Activated CD8-positive, alpha-beta T cell treated with anti-CD3 and anti-CD28 coated beads for 36 hours (primary cell): ENCODE data around the gene KCNH2. TPM values are rescaled to one million over a fixed set of nuclear protein-coding genes. Genes with fewer than 3 reads are reported as not detected.

ENCODE experiments used
- ATAC-seq: fragments of 200-7000 bp; cut with Tn5 transposase; one replicate; pipeline ENCODE4 v1.10.0; 2021; ENCODE audit warnings: mild to moderate bottlenecking, moderate library complexity
- CTCF ChIA-PET: fragments of 350-600 bp; sonication (Branson Sonifier 250); formaldehyde crosslinking; loops from one replicate; lab custom pipeline; 2021; ENCODE audit warnings: antibody characterized with exemption; lab: Charles Lee
- POLR2A ChIA-PET: fragments of 350-600 bp; sonication (Branson Sonifier 250); formaldehyde crosslinking; loops from one replicate; lab custom pipeline; 2021; ENCODE audit warnings: antibody characterized with exemption; lab: Charles Lee
- DNase-seq: peaks from one replicate; pipeline ENCODE4 v3.0.0-alpha.2; 2020
- H3K27ac Mint-ChIP-seq: one replicate; pipeline ENCODE4 v1.8.0; 2021; ENCODE audit warnings: mild to moderate bottlenecking, mixed read lengths
- H3K27me3 Mint-ChIP-seq: one replicate; pipeline ENCODE4 v1.8.0; 2021; ENCODE audit warnings: mixed read lengths
- H3K36me3 Mint-ChIP-seq: one replicate; pipeline ENCODE4 v1.8.0; 2021; ENCODE audit warnings: low read depth, mixed read lengths
- H3K4me1 Mint-ChIP-seq: one replicate; pipeline ENCODE4 v1.8.0; 2021; ENCODE audit warnings: low read depth, mixed read lengths
- H3K4me3 Mint-ChIP-seq: one replicate; pipeline ENCODE4 v1.8.0; 2021; ENCODE audit warnings: mild to moderate bottlenecking, moderate library complexity, mixed read lengths
- H3K9me3 Mint-ChIP-seq: one replicate; pipeline ENCODE4 v1.8.0; 2021; ENCODE audit warnings: mixed read lengths
- intact Hi-C: fragments of 100-400 bp; cut with micrococcal nuclease; formaldehyde crosslinking; loops from one replicate; pipeline ENCODE4 v1.10.0; 2022
- total RNA-seq, 2 experiments: library from RNA; stranded (reverse); gene quantifications; one replicate each; pipeline ENCODE4 v1.2.3, GENCODE V29; 2021
- TF ChIP-seq, protein P1 (sequence below): fragments of 200-600 bp; IDR thresholded peaks from one replicate; pipeline ENCODE4 v1.8.0; 2022; ENCODE audit warnings: antibody characterized with exemption, mild to moderate bottlenecking

Gene KCNH2
- total RNA-seq, 2 experiments from 2014 or later = 0.23 to 0.29 TPM

DNA sequence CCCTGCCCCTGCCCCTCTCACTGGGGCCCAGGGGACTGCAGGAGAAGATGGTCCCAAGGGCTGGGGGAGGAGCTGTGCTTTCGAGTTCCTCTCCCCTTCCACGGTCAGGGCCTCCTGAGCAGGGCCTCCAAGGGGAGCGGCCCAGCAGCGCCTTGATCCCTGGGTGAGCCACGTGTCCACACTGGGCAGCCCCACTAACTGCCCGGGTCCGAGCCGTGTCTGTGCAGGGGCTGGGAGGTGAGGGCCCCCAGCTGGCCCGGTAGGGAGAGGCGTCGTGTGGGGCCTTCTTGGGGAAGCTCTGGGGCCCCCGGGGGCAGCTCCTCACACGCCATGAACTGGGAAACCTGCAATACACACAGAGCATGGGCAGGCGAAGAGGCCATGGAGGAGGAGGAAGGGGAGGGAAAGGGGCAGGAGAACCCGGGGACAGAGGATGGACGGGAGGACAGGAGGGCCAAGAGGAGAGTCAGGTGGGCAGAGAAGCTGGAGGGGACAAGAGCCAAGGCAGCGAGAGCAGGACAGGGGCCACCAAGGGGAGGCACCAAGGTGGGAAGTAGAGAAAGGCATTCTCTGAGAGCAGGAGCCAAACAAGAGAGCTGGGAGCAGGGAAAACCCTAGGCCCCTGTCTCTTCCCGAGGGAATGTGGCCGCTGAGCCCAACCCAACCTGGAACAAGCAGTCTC, 32.8 kb downstream of the KCNH2 start:
- TF ChIP-seq, protein P1, sequence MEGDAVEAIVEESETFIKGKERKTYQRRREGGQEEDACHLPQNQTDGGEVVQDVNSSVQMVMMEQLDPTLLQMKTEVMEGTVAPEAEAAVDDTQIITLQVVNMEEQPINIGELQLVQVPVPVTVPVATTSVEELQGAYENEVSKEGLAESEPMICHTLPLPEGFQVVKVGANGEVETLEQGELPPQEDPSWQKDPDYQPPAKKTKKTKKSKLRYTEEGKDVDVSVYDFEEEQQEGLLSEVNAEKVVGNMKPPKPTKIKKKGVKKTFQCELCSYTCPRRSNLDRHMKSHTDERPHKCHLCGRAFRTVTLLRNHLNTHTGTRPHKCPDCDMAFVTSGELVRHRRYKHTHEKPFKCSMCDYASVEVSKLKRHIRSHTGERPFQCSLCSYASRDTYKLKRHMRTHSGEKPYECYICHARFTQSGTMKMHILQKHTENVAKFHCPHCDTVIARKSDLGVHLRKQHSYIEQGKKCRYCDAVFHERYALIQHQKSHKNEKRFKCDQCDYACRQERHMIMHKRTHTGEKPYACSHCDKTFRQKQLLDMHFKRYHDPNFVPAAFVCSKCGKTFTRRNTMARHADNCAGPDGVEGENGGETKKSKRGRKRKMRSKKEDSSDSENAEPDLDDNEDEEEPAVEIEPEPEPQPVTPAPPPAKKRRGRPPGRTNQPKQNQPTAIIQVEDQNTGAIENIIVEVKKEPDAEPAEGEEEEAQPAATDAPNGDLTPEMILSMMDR = no peak
- POLR2A ChIA-PET = interaction anchor here (1.2 kb wide), 1 partner anchor 16 kb away, joined by 4 read pairs; no protein-coding TSS in a partner anchor
- Mint-ChIP-seq H3K4me3 (no peak overlapping the region), H3K36me3 (no peaks in the 10 kb centered on the region), H3K27me3 (peaks cover 7% of the 10 kb centered on the region), H3K27ac (no peak overlapping the region), H3K9me3 (no peaks in the 10 kb centered on the region), H3K4me1 (peaks cover 19% of the 10 kb centered on the region)
- intact Hi-C loops = no loop called here
- CTCF ChIA-PET = interaction anchor here (1.0 kb wide), 1 partner anchor 47 kb away, joined by 3 read pairs; no protein-coding TSS in a partner anchor
- DNase-seq (no peak), ATAC-seq (no peak)

DNA sequence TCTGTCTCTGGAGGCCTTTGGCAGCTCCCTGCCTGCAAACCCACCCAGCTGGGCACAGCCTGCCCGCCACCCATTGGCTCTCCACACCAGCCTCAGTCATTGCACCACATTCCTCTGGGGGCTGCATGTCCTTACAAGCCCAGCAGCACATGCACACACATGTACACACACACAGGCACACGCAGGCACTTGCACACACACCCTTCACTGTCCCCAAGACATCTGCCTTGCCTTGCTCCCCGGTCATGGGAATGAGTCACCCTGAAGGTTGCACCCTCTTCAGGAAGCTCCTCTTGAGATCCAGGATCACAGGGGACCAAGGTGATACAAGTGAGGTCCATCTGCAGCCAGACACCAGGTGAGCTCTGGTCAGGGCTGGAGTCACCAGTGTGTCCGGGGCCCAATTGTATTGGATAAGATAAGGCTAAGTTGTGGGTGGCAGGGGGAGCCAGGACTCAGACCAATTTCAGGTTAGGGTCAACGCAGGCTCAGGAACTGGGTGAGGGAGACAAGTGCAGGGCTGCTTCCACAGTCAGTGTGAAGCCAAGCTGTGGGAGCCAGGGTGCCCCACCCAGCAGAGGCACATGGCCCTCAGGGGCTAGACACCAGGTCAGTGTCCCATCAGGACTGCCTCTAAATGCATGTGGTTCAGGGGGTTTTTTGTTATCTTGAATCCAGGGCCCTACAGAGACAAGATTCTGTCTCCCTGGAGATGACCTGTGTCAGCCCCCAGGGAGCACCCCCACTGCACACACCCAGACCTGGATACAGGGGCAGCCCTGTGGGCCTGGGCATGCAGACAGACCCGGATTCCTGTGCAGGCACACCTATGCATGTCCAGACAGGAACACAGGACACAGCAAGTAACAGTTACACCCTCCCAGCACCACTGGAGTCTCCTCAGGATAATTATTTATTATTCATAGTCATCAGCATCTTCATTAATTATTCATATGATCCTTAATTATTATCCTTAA, 33.8 kb downstream of the KCNH2 start:
- H3K4me1 Mint-ChIP-seq = peaks cover 17% of the 10 kb centered on the region
- no peak for DNase-seq
- CTCF ChIA-PET = interaction anchor here (1.0 to 1.7 kb wide), 2 partner anchors 18 to 46 kb away, joined by 3 to 10 read pairs; no protein-coding TSS in a partner anchor
- H3K36me3 Mint-ChIP-seq = no peaks in the 10 kb centered on the region
- H3K9me3 Mint-ChIP-seq = no peaks in the 10 kb centered on the region
- POLR2A ChIA-PET = interaction anchor here (0.6 to 1.9 kb wide), 3 partner anchors 13 to 46 kb away, joined by 3 to 4 read pairs (median 4); no protein-coding TSS in a partner anchor
- no peak overlapping the region for H3K4me3 Mint-ChIP-seq
- H3K27ac Mint-ChIP-seq = no peak overlapping the region
- intact Hi-C loops = no loop called here
- TF ChIP-seq, protein P1 = no peak
- ATAC-seq = no peak
- H3K27me3 Mint-ChIP-seq = peaks cover 5% of the 10 kb centered on the region

DNA sequence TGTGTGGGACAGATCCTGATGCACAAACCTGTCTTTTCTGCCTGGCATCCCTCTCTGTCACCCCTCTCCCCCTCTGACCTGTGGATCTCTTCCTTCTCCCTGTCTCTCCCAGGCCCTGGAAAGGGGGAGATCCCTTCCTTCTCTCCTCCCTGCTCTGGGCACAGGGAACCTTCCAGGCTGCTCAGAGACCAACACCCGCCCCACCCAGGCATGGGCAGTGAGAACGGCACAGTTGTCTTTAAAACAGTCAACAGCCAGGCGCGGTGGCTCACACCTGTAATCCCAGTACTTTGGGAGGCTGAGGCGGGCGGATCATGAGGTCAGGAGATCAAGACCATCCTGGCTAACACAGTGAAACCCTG, 34.7 kb downstream of the KCNH2 start:
- Mint-ChIP-seq H3K36me3 (no peaks in the 10 kb centered on the region), H3K4me1 (peaks cover 23% of the 10 kb centered on the region), H3K9me3 (no peaks in the 10 kb centered on the region), H3K4me3 (no peak overlapping the region), H3K27me3 (peaks cover 5% of the 10 kb centered on the region), H3K27ac (no peak overlapping the region)
- POLR2A ChIA-PET = interaction anchor here (1.9 kb wide), 1 partner anchor 45 kb away, joined by 4 read pairs; no protein-coding TSS in a partner anchor
- DNase-seq = no peak
- CTCF ChIA-PET = interaction anchor here (1.7 kb wide), 1 partner anchor 19 kb away, joined by 10 read pairs; no protein-coding TSS in a partner anchor
- TF ChIP-seq, protein P1 = no peak
- intact Hi-C loops = no loop called here
- no peak for ATAC-seq

DNA sequence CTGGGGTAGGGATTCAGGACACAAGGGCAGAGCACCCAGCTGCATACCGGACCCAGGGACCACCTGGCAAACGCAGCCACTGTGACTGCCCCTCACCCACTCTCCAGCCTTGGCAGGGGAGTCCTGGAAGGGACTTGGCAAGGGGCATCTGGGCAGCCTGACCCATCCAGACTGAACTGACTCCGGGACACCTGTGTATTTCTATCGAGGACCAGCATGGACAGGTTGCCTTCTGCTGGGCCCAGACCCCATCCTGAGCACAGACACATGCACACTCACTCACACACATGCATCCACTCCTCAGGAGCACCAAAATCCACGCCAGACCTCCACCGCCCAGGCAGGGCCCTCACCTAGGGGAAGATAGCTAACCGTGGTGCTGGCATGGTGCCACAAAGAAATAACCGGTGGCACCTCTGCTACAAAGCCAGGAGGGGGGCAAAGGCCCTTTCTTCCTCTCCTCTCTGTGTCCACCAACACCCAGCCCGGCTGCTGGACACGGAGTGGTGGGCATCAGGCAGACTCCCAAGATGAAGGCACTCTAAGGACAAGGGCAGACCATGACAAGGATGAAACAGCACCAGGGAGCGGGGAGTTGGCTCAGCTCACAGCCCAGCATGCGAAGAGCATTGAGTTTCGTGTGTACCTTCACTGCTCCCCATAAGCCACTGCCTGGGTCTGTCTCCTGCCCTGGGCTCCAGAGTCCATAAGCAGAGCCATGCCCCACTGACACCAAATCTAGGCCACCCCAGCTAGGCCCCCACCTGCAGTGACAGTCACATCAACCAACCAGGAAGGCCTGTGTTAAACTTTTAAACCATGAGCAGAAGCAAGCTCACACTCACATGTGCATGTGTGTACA, 35.3 kb downstream of the KCNH2 start:
- H3K36me3 Mint-ChIP-seq = no peaks in the 10 kb centered on the region
- ChIA-PET POLR2A (interaction anchor here (1.9 kb wide), 1 partner anchor 44 kb away, joined by 4 read pairs; no protein-coding TSS in a partner anchor), CTCF (interaction anchor here (1.4 to 1.7 kb wide), 3 partner anchors 20 to 45 kb away, joined by 4 to 10 read pairs (median 8); no protein-coding TSS in a partner anchor)
- ATAC-seq (no peak), DNase-seq (no peak)
- no peaks in the 10 kb centered on the region for H3K9me3 Mint-ChIP-seq
- peaks cover 2% of the 10 kb centered on the region for H3K27me3 Mint-ChIP-seq
- H3K4me1 Mint-ChIP-seq = peaks cover 30% of the 10 kb centered on the region
- TF ChIP-seq, protein P1 = no peak
- no peak overlapping the region for H3K27ac Mint-ChIP-seq
- no peak overlapping the region for H3K4me3 Mint-ChIP-seq
- intact Hi-C loops = no loop called here
